ENCODE data around the gene LRTM2.
A peak's percentile ranks its signal among the peaks of the same experiment; 100 is the strongest.

Gene LRTM2

GRCh38 chr12:1805441-1806081 lies 14.8 kb upstream of the LRTM2 start:
- peaks cover 11% of the 10 kb centered on the region for H3K4me1 Mint-ChIP-seq (ENCODE audit: low read depth)
- no peak overlapping the region for H3K4me3 Mint-ChIP-seq
- no peak overlapping the region for H3K27ac Mint-ChIP-seq
- H3K9me3 Mint-ChIP-seq (ENCODE audit: low read depth) = no peaks in the 10 kb centered on the region
- H3K27me3 Mint-ChIP-seq = no peaks in the 10 kb centered on the region
- no peaks in the 10 kb centered on the region for H3K36me3 Mint-ChIP-seq

GRCh38 chr12:1806301-1807086 lies 13.9 kb upstream of the LRTM2 start:
- H3K4me1 Mint-ChIP-seq (ENCODE audit: low read depth) = peaks cover 13% of the 10 kb centered on the region
- no peaks in the 10 kb centered on the region for H3K36me3 Mint-ChIP-seq
- no peaks in the 10 kb centered on the region for H3K9me3 Mint-ChIP-seq (ENCODE audit: low read depth)
- H3K4me3 Mint-ChIP-seq = no peak overlapping the region
- H3K27ac Mint-ChIP-seq = no peak overlapping the region
- H3K27me3 Mint-ChIP-seq = no peaks in the 10 kb centered on the region

- H3K9me3 Mint-ChIP-seq (ENCODE audit: low read depth) = no peaks in the 10 kb centered on the region
- no peaks in the 10 kb centered on the region for H3K27me3 Mint-ChIP-seq
- H3K36me3 Mint-ChIP-seq = no peaks in the 10 kb centered on the region
- H3K27ac Mint-ChIP-seq = no peak overlapping the region
- H3K4me1 Mint-ChIP-seq (ENCODE audit: low read depth) = peaks cover 16% of the 10 kb centered on the region
- H3K4me3 Mint-ChIP-seq = no peak overlapping the region
Measured at GRCh38 chr12:1807087-1807860, 13.1 kb upstream of the LRTM2 start.

- Mint-ChIP-seq H3K4me1 (ENCODE audit: low read depth) (peaks cover 16% of the 10 kb centered on the region), H3K27ac (no peak overlapping the region), H3K27me3 (no peaks in the 10 kb centered on the region), H3K9me3 (ENCODE audit: low read depth) (no peaks in the 10 kb centered on the region), H3K36me3 (no peaks in the 10 kb centered on the region), H3K4me3 (no peak overlapping the region)
Measured at GRCh38 chr12:1808036-1808797, 12.1 kb upstream of the LRTM2 start.

GRCh38 chr12:1808798-1809480 lies 11.4 kb upstream of the LRTM2 start:
- no peaks in the 10 kb centered on the region for H3K27me3 Mint-ChIP-seq
- no peak overlapping the region for H3K4me3 Mint-ChIP-seq
- H3K9me3 Mint-ChIP-seq (ENCODE audit: low read depth) = no peaks in the 10 kb centered on the region
- H3K27ac Mint-ChIP-seq = no peak overlapping the region
- no peaks in the 10 kb centered on the region for H3K36me3 Mint-ChIP-seq
- H3K4me1 Mint-ChIP-seq (ENCODE audit: low read depth) = peaks cover 16% of the 10 kb centered on the region

- Mint-ChIP-seq H3K27me3 (no peaks in the 10 kb centered on the region), H3K4me1 (ENCODE audit: low read depth) (peaks cover 12% of the 10 kb centered on the region), H3K4me3 (no peak overlapping the region), H3K27ac (no peak overlapping the region), H3K36me3 (no peaks in the 10 kb centered on the region), H3K9me3 (ENCODE audit: low read depth) (no peaks in the 10 kb centered on the region)
Measured at GRCh38 chr12:1809591-1810190, 10.7 kb upstream of the LRTM2 start.

- Mint-ChIP-seq H3K4me3 (peak overlapping the region; percentile 11), H3K27ac (peak overlapping the region; percentile 69), H3K4me1 (ENCODE audit: low read depth) (peaks cover 11% of the 10 kb centered on the region), H3K9me3 (ENCODE audit: low read depth) (no peaks in the 10 kb centered on the region), H3K36me3 (no peaks in the 10 kb centered on the region), H3K27me3 (no peaks in the 10 kb centered on the region)
Measured at GRCh38 chr12:1810201-1810930, 10.0 kb upstream of the LRTM2 start.

- H3K4me1 Mint-ChIP-seq (ENCODE audit: low read depth) = peaks cover 11% of the 10 kb centered on the region
- peak overlapping the region; percentile 51 for H3K4me3 Mint-ChIP-seq
- H3K27ac Mint-ChIP-seq = peak overlapping the region; percentile 46
- H3K9me3 Mint-ChIP-seq (ENCODE audit: low read depth) = no peaks in the 10 kb centered on the region
- H3K27me3 Mint-ChIP-seq = no peaks in the 10 kb centered on the region
- H3K36me3 Mint-ChIP-seq = no peaks in the 10 kb centered on the region
Measured at GRCh38 chr12:1810931-1811280, 9.5 kb upstream of the LRTM2 start.

- H3K27me3 Mint-ChIP-seq = no peaks in the 10 kb centered on the region
- peak overlapping the region; percentile 51 for H3K4me3 Mint-ChIP-seq
- H3K27ac Mint-ChIP-seq = no peak overlapping the region
- H3K4me1 Mint-ChIP-seq (ENCODE audit: low read depth) = peaks cover 11% of the 10 kb centered on the region
- H3K36me3 Mint-ChIP-seq = no peaks in the 10 kb centered on the region
- no peaks in the 10 kb centered on the region for H3K9me3 Mint-ChIP-seq (ENCODE audit: low read depth)
Measured at GRCh38 chr12:1811281-1811947, 9.0 kb upstream of the LRTM2 start.

GRCh38 chr12:1811948-1812291 lies 8.4 kb upstream of the LRTM2 start:
- Mint-ChIP-seq H3K36me3 (no peaks in the 10 kb centered on the region), H3K27me3 (no peaks in the 10 kb centered on the region), H3K9me3 (ENCODE audit: low read depth) (no peaks in the 10 kb centered on the region), H3K27ac (no peak overlapping the region), H3K4me1 (ENCODE audit: low read depth) (peaks cover 11% of the 10 kb centered on the region), H3K4me3 (no peak overlapping the region)

GRCh38 chr12:1812650-1813302 lies 7.6 kb upstream of the LRTM2 start:
- Mint-ChIP-seq H3K4me3 (no peak overlapping the region), H3K4me1 (ENCODE audit: low read depth) (peaks cover 11% of the 10 kb centered on the region), H3K27ac (no peak overlapping the region), H3K27me3 (no peaks in the 10 kb centered on the region), H3K9me3 (ENCODE audit: low read depth) (no peaks in the 10 kb centered on the region), H3K36me3 (no peaks in the 10 kb centered on the region)

GRCh38 chr12:1814266-1814665 lies 6.1 kb upstream of the LRTM2 start:
- Mint-ChIP-seq H3K27ac (no peak overlapping the region), H3K36me3 (no peaks in the 10 kb centered on the region), H3K4me3 (no peak overlapping the region), H3K27me3 (no peaks in the 10 kb centered on the region), H3K4me1 (ENCODE audit: low read depth) (peaks cover 11% of the 10 kb centered on the region), H3K9me3 (ENCODE audit: low read depth) (no peaks in the 10 kb centered on the region)

GRCh38 chr12:1815108-1815507 lies 5.3 kb upstream of the LRTM2 start:
- peaks cover 6% of the 10 kb centered on the region for H3K27me3 Mint-ChIP-seq
- no peak overlapping the region for H3K27ac Mint-ChIP-seq
- no peak overlapping the region for H3K4me3 Mint-ChIP-seq
- H3K9me3 Mint-ChIP-seq (ENCODE audit: low read depth) = no peaks in the 10 kb centered on the region
- H3K4me1 Mint-ChIP-seq (ENCODE audit: low read depth) = peaks cover 8% of the 10 kb centered on the region
- H3K36me3 Mint-ChIP-seq = no peaks in the 10 kb centered on the region
